Hematopoietic multipotent progenitor cell treated with erythropoietin and hydrocortisone succinate and interleukin-3 and kit ligand, for 6 days (in vitro differentiated cells): ENCODE data around the gene TMEM121.
"Not testable (repeated sequence)": the region's sequence is repeated elsewhere in the genome, so short reads cannot be mapped to it uniquely, and the experiment has no call there.

ENCODE experiments used
- DNase-seq: peaks from one replicate; pipeline ENCODE4 v3.0.0-alpha.2; 2015

TMEM121 gene

DNA sequence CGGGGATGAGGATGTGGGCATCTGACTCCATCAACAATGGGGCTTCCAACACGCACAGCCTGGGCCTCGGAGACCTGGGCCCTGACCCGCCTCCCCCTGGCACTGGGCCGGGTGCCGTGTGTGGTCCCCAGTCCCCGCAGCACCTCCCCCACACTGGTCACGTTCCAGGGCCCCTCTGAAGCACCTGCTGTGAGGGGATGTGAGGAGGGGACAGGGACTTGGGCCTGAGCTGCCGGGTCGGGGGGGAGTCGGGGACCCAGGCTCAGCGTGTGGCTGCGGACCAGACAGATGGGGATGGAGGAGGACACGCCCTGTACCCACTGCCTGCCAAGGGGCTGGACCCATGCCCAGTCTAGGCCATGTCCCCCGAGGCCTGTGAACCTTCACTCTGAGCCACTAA, 45.7 kb downstream of the TMEM121 start:
- DNase-seq, result not testable (repeated sequence)

DNA sequence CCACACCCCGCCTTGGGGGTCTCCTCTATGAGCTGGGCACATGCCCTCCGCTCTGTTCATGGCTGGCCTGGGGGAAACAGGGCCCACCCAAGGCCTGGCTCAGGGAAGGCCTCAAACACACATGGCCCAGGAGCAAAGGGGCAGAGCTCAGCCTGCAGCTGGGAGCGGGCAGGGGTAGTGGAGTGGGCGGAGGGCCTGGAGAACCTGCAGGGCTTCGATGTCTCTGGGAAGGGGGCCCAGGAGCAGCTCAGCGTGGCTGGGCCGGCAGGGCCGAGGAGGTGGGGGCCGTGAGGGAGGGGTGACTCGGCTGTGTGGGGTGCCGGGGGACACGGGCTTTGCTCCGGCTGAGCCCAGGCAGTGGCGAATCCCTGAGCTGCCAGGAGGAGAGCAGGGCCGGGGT, 47.5 kb downstream of the TMEM121 start:
- DNase-seq, result not testable (repeated sequence)

DNA sequence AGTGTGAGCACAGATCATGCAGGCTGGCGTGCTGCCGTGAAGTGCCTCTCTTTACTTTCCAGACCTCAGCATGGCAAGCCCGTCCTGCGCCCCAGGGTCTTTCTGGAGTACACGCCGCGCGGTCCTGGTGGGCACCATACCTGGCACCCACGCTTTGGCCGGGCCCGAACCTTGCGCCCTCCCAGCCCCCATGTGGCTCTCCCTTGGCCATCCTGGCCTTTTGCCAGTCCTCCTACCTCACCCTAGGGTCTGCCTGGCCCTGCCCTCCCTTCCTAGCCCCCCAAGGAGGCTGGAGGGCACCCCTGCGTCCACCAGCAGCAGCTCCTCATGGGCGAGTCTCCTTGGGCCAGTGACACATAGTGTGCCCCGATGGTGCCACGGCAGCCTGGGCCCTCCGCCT, 48.0 kb downstream of the TMEM121 start:
- DNase-seq, result not testable (repeated sequence)

DNA sequence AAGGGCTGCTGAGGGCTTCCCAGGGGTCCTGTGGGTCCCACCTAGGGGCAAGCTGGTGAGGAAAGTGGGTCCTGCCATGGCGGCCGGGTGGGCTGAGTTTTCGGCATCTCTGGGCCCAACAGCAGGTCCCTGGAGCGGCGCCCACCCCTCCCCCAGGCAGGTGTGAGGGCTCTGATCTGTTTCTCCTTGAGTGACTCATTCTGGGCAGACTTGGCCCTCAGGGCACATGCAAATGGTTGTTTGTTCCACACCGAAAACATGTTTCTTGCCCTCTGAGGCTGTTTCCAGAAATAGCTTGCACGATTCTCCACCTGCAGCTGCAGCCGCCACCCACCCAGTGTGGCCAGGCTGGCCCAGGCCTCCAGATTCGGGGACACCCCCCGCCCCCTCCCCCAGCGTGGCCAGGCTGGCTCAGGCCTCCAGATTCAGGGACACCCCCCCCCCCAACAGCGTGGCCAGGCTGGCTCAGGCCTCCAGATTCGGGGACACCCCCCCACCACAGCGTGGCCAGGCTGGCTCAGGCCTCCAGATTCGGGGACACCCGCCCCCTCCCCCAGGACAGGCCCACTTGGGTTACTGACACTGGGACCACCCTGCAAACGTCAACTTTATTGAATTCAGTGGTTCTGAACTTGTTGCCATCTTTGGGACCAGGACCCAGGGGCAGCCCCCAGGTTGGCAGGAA, 48.8 kb downstream of the TMEM121 start:
- DNase-seq, result not testable (repeated sequence)

DNA sequence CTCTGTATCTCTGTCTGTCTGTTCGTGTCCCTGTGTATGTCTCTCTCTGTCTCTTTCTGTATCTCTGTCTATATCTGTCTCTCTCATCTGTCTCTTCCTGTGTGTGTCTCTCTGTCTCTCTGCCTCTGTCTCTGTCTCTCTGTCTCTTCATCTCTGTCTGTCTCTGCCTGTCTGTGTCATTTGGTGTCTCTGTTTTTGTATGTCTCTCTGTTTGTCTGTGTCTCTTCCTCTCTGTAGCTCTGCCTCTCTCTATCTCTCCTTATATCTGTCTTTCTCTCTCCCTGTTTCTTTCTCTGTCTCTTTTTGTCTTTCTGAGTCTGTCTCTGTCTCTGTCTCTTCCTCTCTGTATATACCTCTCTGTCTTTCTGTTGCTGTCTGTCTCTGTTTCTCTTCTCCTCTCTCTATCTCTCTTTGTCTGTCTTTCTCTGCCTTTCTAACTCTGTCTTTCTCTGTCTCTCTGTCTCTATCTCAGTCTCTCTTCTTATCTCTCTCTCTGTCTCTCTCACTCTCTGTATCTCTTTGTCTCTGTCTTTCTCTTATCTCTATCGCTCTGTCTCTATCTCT, 50.2 kb downstream of the TMEM121 start:
- no peak for DNase-seq

DNA sequence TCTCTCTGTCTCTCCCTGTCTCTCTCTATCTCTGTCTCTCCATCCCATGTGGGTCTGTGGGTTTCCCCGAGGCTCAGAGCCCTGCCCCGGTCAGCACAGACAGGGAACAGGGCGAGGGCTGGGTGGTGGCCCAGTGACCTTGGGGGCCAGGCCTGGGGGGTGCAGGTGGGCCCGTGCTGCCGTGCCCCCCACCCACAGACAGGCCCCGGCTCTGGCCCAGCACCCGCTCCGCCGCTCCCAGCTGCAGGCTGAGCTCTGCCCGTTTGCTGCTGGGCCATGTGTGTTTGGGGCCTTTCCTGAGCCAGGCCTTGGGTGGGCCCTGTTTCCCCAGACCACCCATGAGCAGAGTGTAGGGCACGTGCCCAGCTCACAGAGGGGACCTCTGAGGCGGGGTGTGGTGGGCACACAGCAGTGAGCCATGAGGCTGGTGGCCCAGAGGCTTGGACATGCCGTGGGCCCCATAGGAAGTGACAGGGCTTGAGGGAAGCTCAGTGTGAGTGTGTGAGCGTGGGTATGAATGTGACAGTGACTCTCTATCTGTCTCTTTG, 51.0 kb downstream of the TMEM121 start:
- DNase-seq, result no peak

DNA sequence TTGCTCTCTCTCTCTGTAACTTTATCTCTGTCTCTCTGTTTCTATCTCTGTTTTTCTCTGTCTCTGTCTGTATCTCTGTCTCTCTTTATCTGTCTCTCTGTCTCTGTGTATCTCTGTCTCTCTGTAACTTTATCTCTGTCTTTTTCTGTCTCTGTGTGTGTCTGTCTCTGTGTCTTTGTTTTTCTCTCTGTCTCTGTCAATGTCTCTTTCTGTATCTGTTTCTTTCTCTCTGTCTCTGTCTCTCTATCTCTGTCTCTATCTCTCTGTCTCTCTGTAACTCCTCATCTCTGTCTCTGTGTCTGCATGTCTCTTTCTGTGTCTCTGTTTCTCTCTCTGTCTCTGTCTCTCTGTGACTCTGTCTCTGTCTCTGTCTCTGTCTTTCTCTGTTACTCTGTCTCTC, 51.7 kb downstream of the TMEM121 start:
- no peak for DNase-seq

DNA sequence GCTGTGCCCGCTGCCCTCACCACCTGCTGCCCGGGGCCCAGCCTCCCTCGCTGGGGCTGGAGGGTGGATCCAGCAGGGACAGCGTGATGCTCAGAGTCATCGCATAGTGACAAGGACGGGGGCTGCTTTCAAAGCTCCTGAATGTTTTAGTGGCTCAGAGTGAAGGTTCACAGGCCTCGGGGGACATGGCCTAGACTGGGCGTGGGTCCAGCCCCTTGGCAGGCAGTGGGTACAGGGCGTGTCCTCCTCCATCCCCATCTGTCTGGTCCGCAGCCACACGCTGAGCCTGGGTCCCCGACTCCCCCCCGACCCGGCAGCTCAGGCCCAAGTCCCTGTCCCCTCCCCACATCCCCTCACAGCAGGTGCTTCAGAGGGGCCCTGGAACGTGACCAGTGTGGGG, 52.8 kb downstream of the TMEM121 start:
- not testable (repeated sequence) for DNase-seq
